DMS153 treated with DMSO at 0.1 percent for 48 hours (cell line): ENCODE results near the gene ZC3H10.
"Not testable (repeated sequence)": the region's sequence is repeated elsewhere in the genome, so short reads cannot be mapped to it uniquely, and the experiment has no call there.

Source experiments
- DNase-seq: peaks from one replicate; lab custom pipeline; 2025; ENCODE audit not compliant: unreplicated experiment; lab: John Stamatoyannopoulos, UW

Gene ZC3H10

GRCh38 chr12:56153678-56154065, 35.6 kb downstream of the ZC3H10 start:
- no peak for DNase-seq

DNA sequence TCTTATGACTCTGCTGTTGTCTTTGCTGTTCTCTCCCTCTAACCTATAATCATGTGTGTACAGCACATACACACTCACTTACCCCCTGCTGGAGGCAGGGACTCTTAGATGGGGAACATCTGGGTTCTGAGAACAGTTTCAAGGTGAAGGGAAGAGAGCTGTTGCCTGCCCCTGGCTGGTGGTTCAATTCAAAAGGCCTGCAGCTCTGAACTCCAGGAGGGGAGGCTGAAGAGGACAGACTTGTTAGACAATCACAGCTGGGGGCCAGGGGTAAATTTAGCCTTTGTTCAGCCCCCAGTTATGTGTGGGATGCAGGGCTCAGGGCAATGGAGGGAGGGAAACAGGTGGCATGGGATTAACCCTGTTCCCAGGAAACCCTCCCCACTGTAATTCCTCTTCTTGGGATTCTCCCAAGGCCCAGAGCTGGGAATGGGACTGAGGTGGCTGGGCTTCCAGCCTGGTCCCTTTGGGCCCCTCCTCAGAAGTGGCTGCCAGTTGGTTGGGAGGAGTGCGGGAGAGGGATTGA, 36.2 kb downstream of the ZC3H10 start:
- no peak for DNase-seq

- DNase-seq, result no peak
Observed at GRCh38 chr12:56154818-56155217, 36.8 kb downstream of the ZC3H10 start.

- DNase-seq, result no peak
Observed at GRCh38 chr12:56155256-56155845, 37.3 kb downstream of the ZC3H10 start.

DNA sequence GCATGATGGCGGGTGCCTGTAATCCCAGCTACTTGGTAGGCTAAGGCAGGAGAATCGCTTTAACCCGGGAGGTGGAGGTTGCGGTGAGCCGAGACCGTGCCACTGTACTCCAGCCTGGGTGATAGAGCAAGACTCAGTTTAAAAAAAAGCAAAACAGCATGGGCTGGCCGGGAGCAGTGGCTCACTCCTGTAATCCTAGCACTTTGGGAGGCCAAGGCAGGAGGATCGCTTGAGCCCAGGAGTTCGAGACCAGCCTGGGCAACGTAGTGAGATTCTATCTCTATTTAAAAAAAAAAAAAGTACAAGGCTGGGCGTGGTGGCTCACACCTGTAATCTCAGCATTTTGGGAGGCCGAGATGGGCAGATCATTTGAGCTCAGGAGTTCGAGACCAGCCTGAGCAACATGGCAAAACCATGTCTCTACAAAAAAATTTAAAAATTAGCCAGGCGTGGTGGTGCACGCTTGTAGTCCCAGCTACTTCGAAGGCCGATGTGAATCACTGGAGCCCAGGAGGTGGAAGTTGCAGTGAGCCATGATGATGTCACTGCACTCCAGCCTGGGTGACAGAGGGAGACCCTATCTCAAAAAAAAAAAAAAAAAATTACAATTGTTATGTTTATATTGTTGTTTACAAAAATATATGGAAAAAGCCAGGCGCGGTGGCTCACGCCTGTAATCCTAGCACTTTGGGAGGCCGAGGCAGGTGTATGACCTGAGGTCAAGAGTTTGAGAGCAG, 38.6 kb downstream of the ZC3H10 start:
- not testable (repeated sequence) for DNase-seq

DNA sequence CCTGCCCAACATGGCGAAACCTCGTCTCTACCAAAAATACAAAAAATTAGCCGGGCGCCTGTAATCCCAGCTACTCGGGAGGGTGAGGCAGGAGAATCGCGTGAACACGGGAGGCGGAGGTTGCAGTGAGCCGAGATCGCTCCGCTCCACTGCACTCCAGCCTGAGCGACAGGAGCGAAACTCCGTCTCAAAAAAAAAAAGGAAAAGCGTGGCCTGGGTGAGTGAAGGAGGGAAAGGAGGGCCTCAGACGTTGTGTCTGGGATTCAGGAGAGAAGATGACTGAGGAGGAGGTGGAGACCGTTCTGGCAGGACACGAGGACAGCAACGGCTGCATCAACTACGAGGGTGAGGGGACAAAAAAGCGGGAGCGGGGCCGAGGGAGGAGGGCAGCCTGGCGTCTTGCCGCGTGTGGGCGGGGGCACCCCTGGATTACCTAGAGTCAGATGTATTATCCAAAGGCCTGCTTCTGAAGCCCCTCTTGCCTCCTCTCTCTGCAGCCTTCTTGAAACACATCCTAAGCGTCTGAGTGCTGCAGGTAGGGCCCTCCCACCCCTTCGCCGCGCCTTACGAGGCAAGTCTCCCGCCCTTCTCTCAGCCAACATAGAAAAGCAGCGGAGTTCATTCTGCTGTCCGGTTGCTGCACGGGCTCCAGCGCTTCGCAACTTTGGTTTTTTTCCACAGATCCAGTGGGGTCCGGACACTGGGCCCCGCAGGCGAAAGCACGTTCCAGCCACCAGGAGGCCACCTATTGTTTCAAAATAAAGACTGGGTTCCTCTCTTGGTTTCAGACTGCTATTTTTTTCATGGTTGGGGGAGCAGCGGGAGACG, 39.3 kb downstream of the ZC3H10 start:
- peak; percentile 87 for DNase-seq

- peak; percentile 95 for DNase-seq
Observed at GRCh38 chr12:56158029-56158925, 40.2 kb downstream of the ZC3H10 start, which contains the start of gene MYL6. MYL6 (plus strand) TSS chr12:56158359; CDS start chr12:56158402, 43 bp downstream.

DNA sequence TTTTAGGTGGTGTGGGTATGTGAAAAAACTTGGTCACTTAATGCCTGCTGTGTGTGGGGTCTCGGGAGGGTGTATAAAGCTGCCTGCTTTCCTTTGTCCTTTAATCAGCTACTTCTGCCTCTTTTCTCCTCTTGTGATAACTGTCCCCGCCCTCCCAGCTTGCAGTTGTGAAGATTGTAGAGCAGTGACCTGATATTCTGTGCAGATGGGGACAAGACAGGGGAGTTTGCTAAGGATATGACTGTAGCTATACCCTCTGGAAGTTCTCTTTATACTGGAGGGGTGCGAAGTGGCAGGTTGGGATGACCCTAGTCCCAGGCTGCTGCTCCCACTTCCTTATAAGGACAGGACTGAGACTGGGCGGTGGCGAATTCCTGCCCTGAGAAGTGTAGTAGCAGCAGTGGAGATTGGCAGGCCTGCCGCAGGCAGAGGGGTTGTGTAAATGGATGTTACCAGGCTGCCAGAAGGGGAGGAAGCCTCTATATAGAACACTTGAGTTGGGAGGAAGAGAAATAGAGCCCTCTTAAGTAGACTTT, 40.9 kb downstream of the ZC3H10 start:
- DNase-seq, result no peak

DNA sequence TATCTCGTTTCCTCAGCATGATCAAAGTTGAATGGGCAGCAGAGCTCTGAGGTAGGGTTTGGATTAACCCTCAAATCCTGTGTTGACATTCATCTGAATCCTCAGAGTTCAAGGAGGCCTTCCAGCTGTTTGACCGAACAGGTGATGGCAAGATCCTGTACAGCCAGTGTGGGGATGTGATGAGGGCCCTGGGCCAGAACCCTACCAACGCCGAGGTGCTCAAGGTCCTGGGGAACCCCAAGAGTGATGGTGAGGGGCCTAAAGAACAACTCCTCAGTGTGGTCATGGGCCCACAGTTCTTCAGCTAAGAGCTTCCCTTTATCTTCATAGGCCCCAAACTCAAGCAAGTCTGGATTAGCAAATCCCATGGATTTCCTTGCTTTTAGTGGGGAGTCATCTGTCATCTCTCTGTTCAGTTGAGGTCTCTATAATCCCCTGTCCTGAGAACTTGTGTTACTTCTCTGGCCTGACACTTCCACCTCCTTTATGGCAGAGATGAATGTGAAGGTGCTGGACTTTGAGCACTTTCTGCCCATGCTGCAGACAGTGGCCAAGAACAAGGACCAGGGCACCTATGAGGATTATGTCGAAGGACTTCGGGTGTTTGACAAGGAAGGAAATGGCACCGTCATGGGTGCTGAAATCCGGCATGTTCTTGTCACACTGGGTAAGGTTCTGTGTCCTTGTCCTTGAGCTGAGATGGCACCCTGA, 41.6 kb downstream of the ZC3H10 start:
- DNase-seq, result no peak

DNA sequence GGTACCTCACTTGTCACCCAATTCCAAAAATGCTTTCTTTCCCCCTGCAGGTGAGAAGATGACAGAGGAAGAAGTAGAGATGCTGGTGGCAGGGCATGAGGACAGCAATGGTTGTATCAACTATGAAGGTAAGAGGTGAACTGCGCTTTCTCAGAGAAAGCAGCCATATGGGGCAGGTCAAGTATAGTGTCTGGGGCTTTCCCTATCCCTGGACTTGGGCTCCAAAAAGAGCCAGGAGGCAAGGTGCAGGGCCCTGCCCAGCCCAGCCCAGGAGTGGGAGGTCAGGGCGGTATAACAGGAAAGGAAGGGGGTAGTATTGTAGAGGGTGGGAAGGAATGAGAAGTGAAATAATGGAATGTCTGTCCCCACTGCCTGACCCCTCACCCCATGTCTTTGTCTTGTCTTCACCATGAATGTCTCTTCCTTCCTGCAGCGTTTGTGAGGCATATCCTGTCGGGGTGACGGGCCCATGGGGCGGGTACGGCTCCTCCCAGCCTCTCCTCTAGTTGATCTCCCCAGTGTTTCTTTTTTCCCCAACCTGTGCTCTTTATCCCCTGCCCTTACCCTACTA, 42.2 kb downstream of the ZC3H10 start:
- no peak for DNase-seq

GRCh38 chr12:56160894-56161689, 43.0 kb downstream of the ZC3H10 start:
- no peak for DNase-seq

DNA sequence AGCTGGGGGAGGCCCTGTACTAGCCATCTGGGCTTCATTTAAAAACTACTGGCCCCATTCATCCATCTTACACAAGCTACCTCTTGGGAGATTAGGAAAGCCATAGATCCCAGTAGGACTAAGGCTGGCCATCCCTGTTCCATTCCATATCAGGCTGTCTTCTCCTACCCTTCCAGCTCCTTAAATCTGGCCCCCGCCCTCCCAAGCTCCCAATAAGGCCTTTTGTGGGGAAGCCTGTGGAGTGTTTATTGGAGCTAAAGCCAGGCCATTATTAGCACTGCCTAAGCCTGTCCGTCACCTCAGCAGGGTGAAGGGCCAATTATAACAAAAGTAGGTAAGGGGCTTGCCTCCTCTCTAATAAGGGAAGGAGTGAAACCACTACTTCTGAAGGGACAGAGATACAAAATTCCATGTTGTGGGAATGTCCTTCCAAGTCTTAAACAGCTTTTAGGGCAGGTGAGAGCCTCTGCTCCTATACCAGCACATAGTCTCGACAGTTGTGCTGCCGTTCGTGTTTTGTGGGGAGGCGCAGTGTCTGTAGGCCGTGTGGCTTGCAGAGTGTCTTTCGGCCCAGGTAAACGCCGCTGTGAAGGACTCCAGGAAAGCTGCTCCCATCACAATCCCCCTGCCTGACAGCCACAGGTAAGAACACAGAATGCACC, 43.8 kb downstream of the ZC3H10 start:
- DNase-seq, result no peak

- no peak for DNase-seq
Observed at GRCh38 chr12:56162468-56163290, 44.6 kb downstream of the ZC3H10 start.

- DNase-seq, result no peak
Observed at GRCh38 chr12:56163533-56164344, 45.7 kb downstream of the ZC3H10 start.

DNA sequence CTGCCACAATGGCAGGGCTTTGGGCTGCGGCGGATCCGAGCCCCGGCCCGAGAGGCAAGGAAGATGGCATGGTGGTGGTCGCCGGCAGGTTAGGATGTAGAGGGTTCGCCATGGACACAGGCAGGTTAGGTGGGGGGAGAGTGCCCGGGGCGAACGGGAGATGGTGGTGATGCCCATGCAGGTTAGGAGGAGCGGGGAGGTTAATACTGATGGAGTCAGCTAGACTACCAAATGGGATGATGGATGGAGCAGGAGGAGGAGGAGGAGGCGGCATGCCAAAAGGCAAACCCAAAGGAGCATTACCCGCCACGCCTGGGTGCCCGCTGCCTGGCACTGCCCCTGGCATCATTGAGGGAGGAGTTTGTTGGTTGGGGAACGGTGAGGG, 46.3 kb downstream of the ZC3H10 start:
- no peak for DNase-seq

- DNase-seq, result no peak
Observed at GRCh38 chr12:56165369-56165768, 47.3 kb downstream of the ZC3H10 start.
